Measurements from ENCODE around the gene JOSD1.
"Not testable (repeated sequence)": the region's sequence is repeated elsewhere in the genome, so short reads cannot be mapped to it uniquely, and the experiment has no call there.

The JOSD1 gene

DNA sequence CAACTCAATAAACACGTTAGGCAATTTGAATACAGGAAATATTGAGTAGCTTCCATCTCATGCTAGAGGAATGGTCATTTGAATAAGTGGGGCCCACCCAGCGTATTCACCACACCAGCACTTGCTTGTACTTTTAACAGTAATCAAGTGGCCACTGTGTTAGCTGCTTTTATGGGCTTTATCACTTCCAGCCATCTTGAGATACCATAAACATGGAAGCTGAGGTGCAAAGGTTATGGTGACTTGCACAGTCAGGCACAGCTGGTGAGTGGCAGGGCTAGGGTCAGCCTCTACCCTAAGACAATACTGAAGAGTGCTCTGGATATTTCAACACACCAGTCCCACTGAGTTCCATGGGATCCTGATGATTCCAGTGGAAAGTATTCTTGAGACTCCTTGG lies 6.7 kb downstream of the JOSD1 start:
- in situ Hi-C loops (cut with MboI; ENCODE audit: low sequenced_read_pairs): no loop called here

DNA sequence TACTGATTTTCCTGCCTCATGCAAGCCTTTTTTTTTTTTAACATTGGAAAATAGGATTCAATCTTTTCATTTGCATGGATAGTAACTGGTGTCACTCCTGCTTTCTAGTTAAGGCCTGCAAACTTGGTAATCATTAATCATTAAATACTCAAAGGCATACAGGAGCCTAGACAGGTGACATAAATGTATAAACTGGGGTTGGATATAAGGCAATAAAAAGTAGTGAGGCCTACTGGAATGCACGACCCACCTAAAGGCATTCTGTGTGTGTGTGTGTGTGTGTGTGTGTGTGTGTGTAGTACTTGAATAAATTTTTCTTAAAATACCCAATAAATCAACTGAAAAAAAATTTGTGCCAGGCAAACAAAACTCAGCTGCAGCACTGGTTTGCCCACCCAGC lies 11.1 kb downstream of the JOSD1 start:
- in situ Hi-C loops (cut with MboI; ENCODE audit: low sequenced_read_pairs): no loop called here

DNA sequence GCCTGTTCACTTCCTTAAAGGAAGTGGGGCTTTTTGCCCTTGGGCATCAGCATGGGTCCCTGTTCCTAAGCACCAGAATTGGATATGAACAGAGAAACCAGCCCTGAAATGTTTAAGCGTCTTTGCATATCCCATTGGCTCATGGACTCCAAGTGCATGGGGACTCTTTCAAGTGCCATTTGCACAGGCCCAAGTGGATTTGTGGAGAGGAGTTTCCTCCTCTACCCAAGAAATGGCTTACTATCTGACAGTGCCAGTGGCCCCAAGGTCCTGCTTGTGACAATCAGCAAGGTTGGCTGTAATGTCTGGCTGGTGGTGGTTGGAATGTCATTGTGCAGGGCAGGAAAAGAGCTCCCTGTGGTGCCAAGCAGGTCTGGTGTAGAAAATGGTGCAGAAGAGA lies 15.0 kb downstream of the JOSD1 start:
- in situ Hi-C loops (cut with MboI; ENCODE audit: low sequenced_read_pairs): no loop called here

DNA sequence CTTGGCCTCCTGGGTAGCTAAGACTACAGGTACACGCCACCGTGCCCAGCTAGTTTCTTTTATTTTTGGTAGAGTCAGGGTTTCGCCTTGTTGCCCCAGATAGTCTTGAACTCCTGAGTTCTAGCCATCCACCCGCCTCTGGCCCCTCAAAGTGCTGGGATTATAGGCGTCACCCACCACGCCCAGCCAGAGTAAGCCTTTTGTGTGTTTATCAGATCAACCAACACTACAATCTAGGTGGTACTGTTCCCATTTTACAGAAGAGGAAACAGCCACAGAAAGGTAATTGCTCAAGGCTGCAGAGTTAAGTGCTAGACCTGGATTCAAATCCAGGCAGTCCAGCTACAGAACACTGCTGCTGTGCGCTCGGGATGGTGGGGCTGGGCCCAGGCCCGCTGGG lies 15.8 kb downstream of the JOSD1 start:
- in situ Hi-C loops (cut with MboI; ENCODE audit: low sequenced_read_pairs): no loop called here

DNA sequence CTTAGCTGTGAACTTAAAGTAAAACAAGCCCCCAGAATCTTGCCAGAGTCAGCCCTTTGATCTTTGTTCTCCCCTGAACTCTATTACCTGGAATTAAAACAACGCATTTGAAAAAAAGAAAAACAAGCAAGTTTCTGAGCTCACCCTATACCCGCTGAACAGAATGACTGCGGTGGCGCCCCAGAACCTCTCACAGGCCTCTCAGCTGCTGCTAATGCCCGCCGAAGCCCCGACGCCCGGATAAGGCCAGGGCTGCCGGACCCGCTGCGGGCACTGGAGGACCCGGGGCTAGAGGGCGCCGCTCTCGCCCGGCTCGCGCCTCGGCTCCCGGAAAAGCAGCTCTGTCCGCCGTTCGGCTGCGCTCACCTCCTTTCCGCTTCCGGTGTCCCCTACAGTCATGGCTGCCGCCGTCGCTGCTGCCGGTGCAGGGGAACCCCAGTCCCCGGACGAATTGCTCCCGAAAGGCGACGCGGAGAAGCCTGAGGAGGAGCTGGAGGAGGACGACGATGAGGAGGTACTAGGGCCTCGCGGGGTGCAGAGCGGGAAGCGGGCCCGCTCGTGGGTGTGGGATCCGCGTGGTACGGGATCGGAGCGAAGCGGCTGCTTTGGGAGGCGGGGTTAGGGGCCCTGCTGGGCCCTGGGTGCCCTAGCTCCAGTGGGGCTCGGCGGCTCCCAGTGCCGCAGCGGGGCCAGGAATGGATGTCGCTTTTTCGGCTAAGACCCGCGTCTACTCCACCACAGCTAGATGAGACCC lies 19.0 kb downstream of the JOSD1 start, which contains the start of gene TOMM22:
Gene TOMM22 (plus strand): TSS at position 376 of the 754 bp plus-strand sequence. CDS start 22 bp downstream, at position 398.
- in situ Hi-C loops (cut with MboI; ENCODE audit: low sequenced_read_pairs): no loop called here

DNA sequence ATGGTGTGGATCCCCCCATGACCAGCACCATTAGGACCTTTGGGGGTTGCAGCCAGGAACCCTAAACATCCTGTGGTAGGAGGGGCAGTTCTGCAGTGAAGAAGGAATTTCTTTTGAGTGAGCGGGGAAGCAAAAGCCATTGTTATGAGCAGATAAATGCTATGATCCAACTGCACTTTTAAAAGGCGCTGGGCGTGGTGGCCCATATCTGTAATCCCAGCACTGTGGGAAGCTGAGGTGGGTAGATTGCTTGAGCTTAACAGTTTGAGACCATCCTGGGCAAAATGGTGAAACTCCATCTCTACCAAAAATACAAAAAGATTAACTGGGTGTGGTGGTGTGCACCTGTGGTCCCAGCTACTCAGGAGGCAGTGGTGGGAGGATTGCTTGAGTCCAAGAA lies 24.9 kb downstream of the JOSD1 start:
- in situ Hi-C loops (cut with MboI; ENCODE audit: low sequenced_read_pairs): no loop called here

DNA sequence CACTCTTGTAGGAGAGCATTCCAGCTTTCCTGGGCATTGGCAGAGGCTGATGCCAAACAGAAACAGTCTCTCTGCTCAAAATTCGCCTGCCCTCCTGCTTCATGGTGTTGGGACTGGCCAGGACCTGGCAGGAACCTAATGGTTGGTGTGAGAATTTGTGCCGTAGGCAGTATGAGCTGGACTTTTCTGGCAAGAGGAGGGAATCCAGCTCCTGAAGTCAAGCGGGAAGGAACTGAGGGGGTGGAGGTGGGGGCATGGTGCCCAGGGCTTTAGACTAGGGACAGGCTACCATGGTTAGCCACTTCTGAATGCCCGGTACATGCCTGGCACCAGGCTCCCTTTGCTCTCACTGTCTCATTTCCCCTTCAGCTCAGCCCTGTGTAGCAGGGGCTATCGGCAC lies 25.9 kb downstream of the JOSD1 start:
- in situ Hi-C loops (cut with MboI; ENCODE audit: low sequenced_read_pairs): no loop called here

DNA sequence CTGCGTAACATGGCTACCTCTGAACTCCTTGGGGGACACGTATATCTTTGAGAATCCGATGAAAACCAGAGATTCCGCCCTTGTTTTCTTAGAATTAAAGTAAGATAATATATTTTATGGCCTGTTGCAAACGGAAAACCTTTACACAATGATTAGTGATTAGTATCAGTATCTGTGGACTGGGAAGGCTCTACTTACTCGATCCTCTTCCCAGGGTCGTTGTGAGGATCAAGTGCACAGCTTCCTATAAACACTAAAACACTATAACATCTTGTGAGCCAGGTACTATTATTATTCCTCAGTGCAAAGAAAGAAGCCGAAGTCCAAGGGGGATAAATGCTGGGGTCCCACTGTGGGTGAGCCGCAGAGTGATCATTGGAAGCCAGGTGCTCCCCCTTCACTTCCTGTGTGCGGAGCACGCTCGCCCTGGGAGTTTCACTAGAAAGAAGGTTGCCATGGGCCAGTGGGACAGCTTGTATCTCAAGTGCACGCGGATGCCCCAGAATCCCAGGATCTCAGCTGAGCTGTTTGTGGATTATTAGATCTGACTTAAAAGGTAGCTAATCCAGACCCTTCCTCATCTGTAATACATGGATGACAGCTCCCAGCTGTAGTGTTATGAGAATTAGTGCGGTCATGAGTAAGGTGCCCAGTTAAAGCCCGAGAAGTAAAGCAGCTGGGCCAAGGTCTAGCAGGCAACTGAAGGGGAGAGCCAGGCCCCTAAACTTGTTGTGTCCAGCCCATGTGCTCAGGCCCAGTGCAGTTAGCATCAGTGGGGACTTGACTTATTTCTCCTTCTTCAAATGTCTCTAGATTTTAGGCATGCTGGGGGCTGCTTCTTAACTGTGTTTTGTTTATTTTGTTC lies 43.5 kb downstream of the JOSD1 start:
- in situ Hi-C loops (cut with MboI; ENCODE audit: low sequenced_read_pairs): no loop called here

DNA sequence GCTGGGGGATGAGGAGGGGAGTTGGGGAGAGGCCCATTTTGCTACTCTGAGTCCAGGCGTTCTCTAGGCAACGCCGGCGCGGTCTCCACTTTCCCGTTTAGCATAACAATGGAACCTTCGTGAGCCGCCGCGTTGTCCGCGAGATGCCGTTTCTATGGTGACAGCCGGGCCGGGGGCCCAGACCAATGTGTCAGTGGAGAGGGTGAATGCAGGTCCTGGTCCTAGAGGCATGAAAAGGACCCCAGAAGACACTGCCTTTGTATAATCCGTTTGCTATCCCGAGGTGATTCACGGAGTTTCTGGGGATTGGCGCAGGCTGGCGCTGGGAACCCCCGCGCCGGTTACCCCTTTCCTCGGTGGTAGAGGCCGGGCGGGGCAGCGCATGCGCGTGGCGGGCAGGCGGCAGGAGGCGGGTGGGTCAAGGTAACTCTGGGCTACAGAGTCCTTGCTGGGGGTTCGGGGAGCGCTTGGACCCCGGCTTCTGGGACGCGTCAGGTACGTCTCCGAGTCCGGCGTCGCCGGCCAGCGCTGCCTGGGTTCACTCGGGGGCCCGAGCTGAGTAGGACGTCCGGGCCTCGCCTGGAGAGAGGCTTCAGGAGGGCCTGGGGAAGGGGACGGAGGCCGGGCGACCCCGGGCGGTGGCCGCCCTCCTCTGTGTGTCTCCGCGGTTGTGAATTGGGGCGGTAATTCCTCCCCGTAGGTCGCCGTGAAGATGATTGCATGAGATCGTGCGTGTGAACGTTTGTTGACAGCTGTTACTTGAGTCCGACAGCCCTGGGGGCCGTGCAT lies 44.3 kb downstream of the JOSD1 start, which contains the start of the genes CBY1 and FAM227A:
Gene CBY1 (plus strand): TSS at position 383 of the 789 bp plus-strand sequence. CDS start 11,417 bp downstream, outside the sequence.
Gene FAM227A (minus strand): TSS at position 137 of the 789 bp plus-strand sequence. CDS start 6,224 bp downstream, outside the sequence.
- in situ Hi-C loops (cut with MboI; ENCODE audit: low sequenced_read_pairs): no loop called here

DNA sequence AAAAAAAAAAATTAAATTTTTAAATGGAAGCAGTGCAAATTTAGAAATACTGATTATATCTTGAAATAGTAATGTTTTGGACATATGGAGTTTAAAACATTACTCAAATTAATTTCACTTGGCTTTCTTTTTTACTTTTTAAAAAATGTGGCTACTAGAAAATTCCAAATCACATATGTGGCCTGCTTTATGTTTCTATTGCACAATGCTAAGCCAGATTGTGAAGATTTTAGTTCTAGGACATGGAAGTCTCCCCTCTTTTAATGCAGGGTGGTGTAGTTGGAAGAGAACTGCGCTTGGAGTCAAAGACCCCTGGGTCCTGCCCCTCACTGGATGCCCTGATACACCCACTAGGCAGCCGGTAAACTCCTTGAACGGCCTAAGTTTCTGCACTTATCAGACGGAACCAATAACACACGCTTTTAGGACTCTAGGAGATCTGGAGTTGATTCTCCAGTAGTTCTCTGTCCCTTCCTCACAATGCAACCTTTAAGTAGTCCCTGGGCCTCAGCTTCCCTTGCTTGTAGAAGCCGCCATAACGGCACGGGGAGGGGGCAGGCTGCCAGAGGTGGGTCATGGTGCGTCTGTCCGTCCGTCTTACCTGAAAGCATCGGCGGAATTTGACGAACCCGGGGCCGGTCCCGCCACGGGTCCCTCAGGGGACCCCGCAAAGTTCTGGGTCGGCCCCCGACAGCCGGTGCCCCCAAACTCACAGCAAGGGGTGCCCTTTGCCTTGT lies 45.1 kb downstream of the JOSD1 start:
- in situ Hi-C loops (cut with MboI; ENCODE audit: low sequenced_read_pairs): no loop called here

DNA sequence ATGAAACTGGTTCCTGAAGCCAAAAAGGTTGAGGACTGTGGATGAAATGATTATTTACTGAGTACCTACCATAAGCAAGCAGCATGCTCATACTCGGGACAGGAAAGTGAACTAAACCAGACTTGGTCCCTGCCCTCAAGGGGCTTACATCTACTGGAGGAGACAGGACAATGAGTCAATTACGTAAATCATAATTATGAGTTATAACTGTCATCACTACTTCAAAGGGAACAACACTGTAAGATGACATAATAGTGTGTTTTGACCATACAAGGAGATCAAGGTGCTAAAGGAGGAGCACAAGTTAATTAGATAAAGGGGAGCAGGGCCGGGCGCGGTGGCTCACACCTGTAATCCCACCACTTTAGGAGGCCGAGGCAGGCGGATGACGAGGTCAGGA lies 47.0 kb downstream of the JOSD1 start:
- in situ Hi-C loops (cut with MboI; ENCODE audit: low sequenced_read_pairs): no loop called here

DNA sequence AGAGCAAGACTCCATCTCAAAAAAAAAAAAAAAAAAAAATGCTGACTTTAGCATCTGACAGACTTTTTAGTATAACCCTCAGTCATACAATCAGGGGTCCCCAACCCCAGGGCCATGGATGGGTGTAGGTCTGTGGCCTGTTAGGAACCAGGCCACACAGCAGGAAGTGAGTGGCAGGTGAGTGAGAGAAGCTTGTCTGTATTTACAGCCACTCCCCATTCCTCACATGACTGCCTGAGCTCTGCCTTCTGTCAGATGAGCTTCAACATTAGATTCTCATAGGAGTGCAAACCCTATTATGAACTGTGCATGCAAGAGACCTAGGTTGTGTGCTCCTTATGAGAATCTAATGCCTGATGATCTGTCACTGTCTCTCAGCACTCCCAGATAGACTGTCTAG lies 47.9 kb downstream of the JOSD1 start:
- in situ Hi-C loops (cut with MboI; ENCODE audit: low sequenced_read_pairs): no loop called here

DNA sequence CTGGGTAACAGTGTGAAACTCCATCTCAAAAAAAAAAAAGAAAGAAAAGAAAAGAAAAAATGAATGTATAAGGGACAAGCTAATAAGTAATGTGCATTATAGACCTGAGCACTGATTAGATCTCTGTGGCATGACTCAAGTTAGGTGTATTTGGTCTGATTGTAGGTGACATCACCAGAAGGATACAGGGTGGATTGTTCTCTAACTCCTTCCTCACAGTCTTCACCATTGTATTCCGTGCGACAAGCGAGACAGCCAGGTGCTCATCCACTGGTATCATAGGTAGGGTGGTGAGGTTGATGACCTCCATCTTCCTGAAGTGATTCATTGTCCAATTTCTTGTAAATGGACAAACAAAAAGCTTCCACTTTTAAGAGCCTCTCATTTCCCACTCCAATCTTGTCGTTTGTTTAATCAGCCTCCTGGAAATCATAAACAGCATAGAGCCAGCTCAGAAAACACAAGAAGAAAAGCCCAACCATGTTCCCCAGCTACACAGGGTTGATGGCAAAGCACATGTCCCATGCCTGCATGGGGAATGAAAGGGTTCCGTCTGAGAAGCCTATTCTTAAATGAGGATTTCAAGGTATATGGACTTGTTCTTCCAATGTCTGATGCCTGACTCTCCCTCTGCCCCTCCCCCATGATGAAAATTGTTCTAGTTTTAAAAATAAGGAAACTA lies 50.8 kb downstream of the JOSD1 start:
- in situ Hi-C loops (cut with MboI; ENCODE audit: low sequenced_read_pairs): no loop called here

DNA sequence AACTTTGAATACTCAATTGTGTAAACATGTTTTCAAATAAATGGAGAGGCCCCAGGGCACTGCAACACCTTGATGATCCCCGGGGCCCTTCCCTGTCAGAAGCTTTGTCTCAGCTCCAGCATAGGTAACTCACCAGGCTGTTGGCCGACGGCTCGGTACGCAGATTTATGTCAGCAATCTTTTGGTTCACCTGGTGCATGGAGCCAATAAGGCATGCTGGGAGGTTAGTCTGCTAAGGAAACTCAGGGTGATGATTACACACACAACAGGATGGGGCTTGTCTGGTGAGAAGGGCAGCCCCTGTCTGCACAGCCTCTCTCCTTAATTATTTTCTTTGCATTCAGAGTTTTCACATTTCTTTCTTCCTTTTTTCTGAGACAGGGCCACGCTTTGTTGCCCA lies 55.3 kb downstream of the JOSD1 start:
- in situ Hi-C loops (cut with MboI; ENCODE audit: low sequenced_read_pairs): no loop called here

DNA sequence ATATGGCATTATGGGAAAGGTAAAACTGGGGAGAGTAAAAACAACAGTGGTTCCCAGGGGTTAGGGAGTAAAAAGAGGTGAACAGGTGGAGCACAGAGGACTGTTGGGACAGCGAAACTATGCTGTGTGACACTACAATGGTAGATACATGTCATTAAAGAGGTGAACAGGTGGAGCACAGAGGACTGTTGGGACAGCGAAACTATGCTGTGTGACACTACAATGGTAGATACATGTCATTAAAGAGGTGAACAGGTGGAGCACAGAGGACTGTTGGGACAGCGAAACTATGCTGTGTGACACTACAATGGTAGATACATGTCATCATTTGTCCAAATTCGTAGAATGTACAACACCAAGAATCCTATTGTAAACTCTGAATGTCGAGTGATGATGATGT lies 56.5 kb downstream of the JOSD1 start:
- in situ Hi-C loops (cut with MboI; ENCODE audit: low sequenced_read_pairs): not testable (repeated sequence)

DNA sequence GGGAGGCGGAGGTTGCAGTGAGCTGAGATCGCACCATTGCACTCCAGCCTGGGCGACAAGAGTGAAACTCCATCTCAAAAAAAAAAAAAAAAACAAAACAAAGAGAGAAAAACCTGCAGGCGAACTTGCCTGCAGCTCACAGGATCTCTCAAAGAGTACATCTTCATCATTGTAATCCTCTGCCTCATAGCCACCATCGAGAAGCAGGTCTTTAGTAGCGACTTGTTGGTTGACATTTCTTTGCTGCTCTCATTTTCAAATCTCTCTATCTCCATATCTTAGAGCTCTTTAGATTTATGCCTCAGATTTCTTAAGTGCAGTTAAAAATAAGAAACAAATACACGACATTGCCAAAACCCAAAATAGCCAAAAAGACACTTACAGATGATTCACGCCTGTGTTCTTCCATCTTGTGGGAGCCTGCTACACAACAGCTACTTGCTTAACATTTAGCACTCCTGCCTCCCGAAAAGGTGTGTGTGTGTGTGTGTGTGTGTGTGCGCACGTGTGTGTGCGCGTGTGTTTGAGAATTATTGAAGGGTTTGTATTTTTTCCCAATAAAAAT lies 59.2 kb downstream of the JOSD1 start:
- in situ Hi-C loops (cut with MboI; ENCODE audit: low sequenced_read_pairs): no loop called here

DNA sequence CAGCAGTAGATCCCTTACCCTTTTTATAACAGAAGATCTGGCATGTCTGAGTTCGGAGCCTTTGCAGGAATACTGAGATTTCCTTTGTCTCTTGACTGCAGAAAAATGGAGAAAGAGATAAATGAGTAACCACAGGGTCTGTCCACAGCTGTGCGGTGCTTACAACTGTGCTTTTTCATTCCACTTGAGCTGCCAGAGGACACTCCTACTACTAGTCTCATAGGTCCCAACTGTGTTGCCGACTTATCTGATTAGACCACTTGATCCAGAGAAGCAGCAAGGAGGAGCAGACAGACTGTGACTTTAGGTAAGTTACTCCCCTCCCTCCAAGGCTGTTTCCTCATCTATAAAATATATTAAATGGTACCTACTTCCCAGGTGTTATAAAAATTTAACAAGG lies 62.0 kb downstream of the JOSD1 start:
- in situ Hi-C loops (cut with MboI; ENCODE audit: low sequenced_read_pairs): no loop called here

DNA sequence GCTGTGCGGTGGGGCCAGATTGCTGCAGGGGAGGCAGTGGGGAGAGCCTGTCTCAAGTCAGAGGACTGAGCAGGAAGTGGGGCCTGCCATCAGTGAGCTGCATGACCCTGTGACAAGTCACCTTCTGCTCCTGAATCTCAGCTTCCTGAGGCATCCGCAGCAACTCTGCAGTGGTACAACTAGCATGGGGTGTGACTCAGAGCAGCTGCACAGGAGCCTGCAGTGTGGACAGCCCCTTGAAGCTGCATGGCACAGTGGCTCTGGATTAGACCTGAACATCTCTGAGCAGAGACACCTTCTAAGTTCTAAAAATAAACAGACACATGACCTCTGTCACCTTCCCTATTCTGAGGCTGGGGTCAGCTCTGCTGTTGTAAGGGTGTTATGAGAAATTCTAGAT lies 62.5 kb downstream of the JOSD1 start:
- in situ Hi-C loops (cut with MboI; ENCODE audit: low sequenced_read_pairs): no loop called here
